ENCODE measurements around the gene MED27. TPM values are rescaled to one million over a fixed set of nuclear protein-coding genes. Genes with fewer than 3 reads are reported as not detected.

Gene MED27
- total and polyA plus RNA-seq, 2 experiments from 2014 or later, result 18.3 to 69.2 TPM

DNA sequence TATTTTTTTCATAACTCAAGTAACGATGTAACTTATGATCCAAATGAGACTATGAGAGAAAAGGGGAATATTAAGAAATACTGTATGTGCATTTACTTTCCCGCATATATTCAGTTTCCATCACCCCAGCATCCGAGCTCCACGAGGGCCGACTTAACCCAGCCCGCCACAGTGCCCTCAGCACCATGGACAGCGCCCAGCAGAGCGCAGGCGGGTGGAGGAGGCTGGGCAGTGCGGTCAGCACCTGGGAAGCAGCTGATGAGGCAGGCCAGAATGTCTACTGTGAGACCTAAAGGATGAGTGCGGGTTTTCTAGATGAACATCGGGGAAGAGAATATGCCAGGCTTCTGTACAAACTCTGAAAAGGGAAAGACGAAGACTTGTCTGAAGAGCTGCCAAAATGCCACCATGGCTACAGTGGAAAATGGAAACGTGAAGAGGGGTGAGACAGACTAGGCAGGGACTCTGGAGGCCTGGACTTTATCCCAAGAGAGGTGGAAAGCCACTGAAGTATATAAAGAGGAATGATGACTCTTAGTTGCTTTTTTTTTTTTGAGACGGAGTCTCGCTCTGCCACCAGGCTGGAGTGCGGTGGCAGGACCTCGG, 34.5 kb upstream of the MED27 start:
- Histone ChIP-seq H3K27me3 (peaks cover 31% of the 10 kb centered on the region), H3K4me3 (no peak overlapping the region), H3K27ac (no peak overlapping the region), H3K4me1 (ENCODE audit: low read depth) (no peaks in the 10 kb centered on the region), H3K9me3 (ENCODE audit: low read depth) (no peaks in the 10 kb centered on the region), H3K36me3 (no peaks in the 10 kb centered on the region)
- DNase-seq (ENCODE audit: low read depth in 1 of 2, low spot score in 1 of 2), result peak; percentile 76 to 89
- TF ChIP-seq, protein P1, sequence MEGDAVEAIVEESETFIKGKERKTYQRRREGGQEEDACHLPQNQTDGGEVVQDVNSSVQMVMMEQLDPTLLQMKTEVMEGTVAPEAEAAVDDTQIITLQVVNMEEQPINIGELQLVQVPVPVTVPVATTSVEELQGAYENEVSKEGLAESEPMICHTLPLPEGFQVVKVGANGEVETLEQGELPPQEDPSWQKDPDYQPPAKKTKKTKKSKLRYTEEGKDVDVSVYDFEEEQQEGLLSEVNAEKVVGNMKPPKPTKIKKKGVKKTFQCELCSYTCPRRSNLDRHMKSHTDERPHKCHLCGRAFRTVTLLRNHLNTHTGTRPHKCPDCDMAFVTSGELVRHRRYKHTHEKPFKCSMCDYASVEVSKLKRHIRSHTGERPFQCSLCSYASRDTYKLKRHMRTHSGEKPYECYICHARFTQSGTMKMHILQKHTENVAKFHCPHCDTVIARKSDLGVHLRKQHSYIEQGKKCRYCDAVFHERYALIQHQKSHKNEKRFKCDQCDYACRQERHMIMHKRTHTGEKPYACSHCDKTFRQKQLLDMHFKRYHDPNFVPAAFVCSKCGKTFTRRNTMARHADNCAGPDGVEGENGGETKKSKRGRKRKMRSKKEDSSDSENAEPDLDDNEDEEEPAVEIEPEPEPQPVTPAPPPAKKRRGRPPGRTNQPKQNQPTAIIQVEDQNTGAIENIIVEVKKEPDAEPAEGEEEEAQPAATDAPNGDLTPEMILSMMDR (IDR thresholded peaks at IDR 0.05; ENCODE audit: low read depth, low read length), result no peak

DNA sequence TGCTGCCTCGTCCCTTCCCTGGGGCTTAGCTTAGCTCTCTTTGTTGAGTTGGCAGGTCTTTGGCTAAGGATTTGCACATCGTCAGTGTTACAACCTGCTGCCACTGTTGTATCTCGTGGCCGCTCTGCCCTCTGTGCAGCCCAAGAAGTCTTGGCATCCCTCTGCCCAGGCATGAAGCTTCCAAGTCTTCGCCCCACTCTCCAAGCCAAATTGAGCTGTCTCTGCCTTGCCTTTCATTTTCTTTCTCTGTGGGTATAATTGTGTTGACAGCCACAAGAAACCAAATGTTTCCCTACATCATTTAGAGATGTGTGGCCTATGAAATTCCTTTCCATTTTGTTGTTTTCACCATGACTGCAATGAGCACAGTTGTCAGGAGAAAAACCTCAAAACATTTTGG, 29.6 kb upstream of the MED27 start:
- H3K4me1 ChIP-seq (ENCODE audit: low read depth), result no peaks in the 10 kb centered on the region
- no peak for DNase-seq (ENCODE audit: low read depth in 1 of 2, low spot score in 1 of 2)
- H3K9me3 ChIP-seq (ENCODE audit: low read depth), result no peaks in the 10 kb centered on the region
- H3K36me3 ChIP-seq, result no peaks in the 10 kb centered on the region
- H3K4me3 ChIP-seq, result no peak overlapping the region
- TF ChIP-seq, protein P1 (IDR thresholded peaks at IDR 0.05; ENCODE audit: low read depth, low read length), result no peak
- peaks cover 25% of the 10 kb centered on the region for H3K27me3 ChIP-seq
- H3K27ac ChIP-seq, result no peak overlapping the region

DNA sequence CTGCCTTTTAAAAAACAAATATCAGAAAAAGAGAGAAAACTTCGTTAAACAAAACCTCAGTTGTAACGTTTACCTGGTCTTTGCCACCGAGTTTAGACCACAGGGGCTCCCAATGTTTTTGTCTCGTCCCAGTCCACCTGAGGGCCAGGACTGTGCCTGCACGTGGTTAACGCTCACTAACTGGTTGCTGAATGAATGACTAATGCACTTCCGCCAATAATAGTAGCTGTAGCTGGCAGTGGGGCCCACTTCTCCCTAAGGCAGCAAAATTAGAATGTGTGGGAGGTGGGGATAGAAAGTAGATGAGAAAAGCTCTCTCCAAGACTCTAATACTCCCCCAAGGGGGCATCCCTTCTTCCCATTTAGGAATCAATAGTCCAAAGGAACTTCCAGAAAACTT, 29.1 kb upstream of the MED27 start:
- no peak for DNase-seq (ENCODE audit: low read depth in 1 of 2, low spot score in 1 of 2)
- no peaks in the 10 kb centered on the region for H3K9me3 ChIP-seq (ENCODE audit: low read depth)
- no peaks in the 10 kb centered on the region for H3K4me1 ChIP-seq (ENCODE audit: low read depth)
- no peak overlapping the region for H3K4me3 ChIP-seq
- H3K27me3 ChIP-seq, result peaks cover 25% of the 10 kb centered on the region
- no peak overlapping the region for H3K27ac ChIP-seq
- TF ChIP-seq, protein P1 (IDR thresholded peaks at IDR 0.05; ENCODE audit: low read depth, low read length), result no peak
- no peaks in the 10 kb centered on the region for H3K36me3 ChIP-seq

DNA sequence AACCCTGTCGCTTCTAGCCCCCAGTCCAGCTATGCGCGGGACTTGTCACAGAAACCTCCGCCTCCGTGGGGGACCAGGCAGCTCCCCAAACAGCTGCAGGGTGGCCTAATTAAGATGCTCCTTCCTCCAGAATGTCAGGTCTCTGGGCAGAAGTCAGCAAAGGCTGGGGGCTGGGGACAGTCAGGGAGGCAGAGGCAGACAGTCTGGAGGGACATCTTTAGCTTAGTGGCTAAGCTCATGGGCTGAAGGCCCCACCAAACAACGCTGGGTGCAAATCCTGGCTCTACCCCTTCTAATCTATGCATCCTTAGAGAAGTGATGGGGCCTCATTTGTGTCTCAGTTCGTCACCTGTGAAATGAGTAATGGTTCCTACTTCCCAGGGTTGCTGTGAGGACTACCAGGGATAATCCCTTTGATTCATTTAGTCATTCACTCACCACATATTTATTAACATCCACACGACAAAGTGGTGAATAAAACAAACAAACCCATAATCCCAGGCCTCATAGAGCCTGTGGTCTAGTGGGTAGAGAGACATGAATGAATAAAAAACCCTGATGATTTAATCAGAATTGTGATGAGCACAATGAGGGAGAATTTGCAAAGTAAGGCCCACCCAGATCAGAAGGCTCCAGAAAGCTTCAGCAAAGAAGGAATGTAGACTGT, 20.2 kb upstream of the MED27 start:
- TF ChIP-seq, protein P1 (IDR thresholded peaks at IDR 0.05; ENCODE audit: low read depth, low read length), result no peak
- Histone ChIP-seq H3K27me3 (no peaks in the 10 kb centered on the region), H3K36me3 (no peaks in the 10 kb centered on the region), H3K4me3 (no peak overlapping the region), H3K9me3 (ENCODE audit: low read depth) (no peaks in the 10 kb centered on the region), H3K27ac (no peak overlapping the region), H3K4me1 (ENCODE audit: low read depth) (no peaks in the 10 kb centered on the region)
- no peak for DNase-seq (ENCODE audit: low read depth in 1 of 2, low spot score in 1 of 2)

DNA sequence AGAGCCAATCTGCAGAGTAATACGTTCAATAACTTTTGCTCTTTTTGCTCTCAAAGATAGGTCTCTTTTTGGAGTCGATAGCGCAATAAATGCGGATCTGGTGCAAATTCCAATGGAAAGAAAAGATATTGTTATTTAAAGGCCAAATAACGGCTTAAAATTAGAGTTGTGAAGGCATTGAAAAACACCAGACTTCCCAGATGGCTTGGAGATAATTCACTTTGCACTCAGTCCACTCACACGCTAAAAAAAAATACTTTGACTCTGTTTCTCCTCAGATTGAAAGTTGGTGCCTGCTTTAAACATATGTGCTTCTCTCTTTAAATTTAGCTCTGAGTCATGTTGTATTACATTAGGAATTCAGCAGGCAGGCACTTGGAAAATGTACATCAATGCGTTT, 19.5 kb upstream of the MED27 start:
- Histone ChIP-seq H3K4me3 (no peak overlapping the region), H3K27me3 (peaks cover under 1% of the 10 kb centered on the region), H3K27ac (no peak overlapping the region), H3K36me3 (no peaks in the 10 kb centered on the region), H3K9me3 (ENCODE audit: low read depth) (no peaks in the 10 kb centered on the region), H3K4me1 (ENCODE audit: low read depth) (no peaks in the 10 kb centered on the region)
- DNase-seq (ENCODE audit: low read depth in 1 of 2, low spot score in 1 of 2), result no peak
- TF ChIP-seq, protein P1 (IDR thresholded peaks at IDR 0.05; ENCODE audit: low read depth, low read length), result no peak

All from cardiac muscle cell (in vitro differentiated cells and primary cell).